Measurements from ENCODE around the gene CD99L2. TPM values are rescaled to one million over a fixed set of nuclear protein-coding genes. Genes with fewer than 3 reads are reported as not detected.

The CD99L2 gene
- total and polyA plus RNA-seq, 2 of the 8 experiments (the other 6 are each of a cell fraction or from before 2014, with no cell fraction given), result 8.0 to 8.5 TPM

DNA sequence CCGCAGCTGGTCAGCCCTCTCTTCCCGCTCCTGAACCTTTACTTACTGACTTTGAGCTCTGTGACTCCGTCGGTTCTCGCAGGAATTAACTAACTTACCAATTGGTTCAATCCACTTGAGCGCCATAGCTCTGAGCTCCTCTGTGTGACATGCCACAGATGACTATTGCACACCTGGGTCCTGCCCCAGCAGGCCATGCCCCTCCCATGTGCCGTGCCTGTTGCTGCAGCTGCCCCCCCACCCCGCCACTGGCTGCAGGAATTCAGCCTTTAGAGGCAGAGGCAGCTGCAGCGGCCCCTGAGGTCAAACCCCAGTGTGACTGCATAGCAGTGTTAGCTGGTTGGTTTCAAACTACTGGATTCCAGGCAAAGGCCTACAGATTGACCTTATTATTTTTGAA, 134.7 kb downstream of the CD99L2 start:
- FAIRE-seq (no peak), DNase-seq (ENCODE audit: low read depth in 1 of 2, low spot score in 2 of 2) (no peak)
- Histone ChIP-seq H4K5ac (ENCODE audit: insufficient read length, low read depth, low read length) (no peak overlapping the region), H3K27ac (ENCODE audit: low read depth, low read length) (no peak overlapping the region), H3K23ac (ENCODE audit: insufficient read length) (no peak overlapping the region), H3K23me2 (ENCODE audit: low read depth, low read length) (no peaks in the 10 kb centered on the region), H3K79me1 (ENCODE audit: low read depth, low read length) (no peaks in the 10 kb centered on the region), H3K4me1 (replicated peaks in 1 of 4; ENCODE audit: control insufficient read depth in 3 of 4, insufficient read depth in 4 of 4, low read length in 3 of 4) (peaks cover 0 to 12% (median 3%) of the 10 kb centered on the region in 4 experiments; a peak in 4 of 7 replicates), H2AFZ (ENCODE audit: low read length) (no peak overlapping the region), H3K9me3 (ENCODE audit: insufficient read depth in 2 of 2, low read depth in 1 of 2, low read length in 1 of 2) (no peaks in the 10 kb centered on the region), H4K8ac (ENCODE audit: extremely low read depth, insufficient read depth, low read length) (no peak overlapping the region), H4K20me1 (replicated peaks in 1 of 2; ENCODE audit: control insufficient read depth in 1 of 2, insufficient read depth in 2 of 2, low read length in 2 of 2) (peaks cover 0 to 2% of the 10 kb centered on the region in 2 experiments), H3K36me3 (ENCODE audit: control insufficient read depth in 2 of 4, insufficient read depth in 4 of 4, low read length in 3 of 4) (peaks cover 0 to 9% (median 0%) of the 10 kb centered on the region in 4 experiments; a peak in 1 of 8 replicates), H2BK12ac (ENCODE audit: low read depth, low read length) (no peak overlapping the region), H2AK5ac (ENCODE audit: low read depth, low read length) (no peak overlapping the region), H3K79me2 (ENCODE audit: control insufficient read depth in 1 of 2, insufficient read depth in 2 of 2, low read length in 2 of 2) (no peaks in the 10 kb centered on the region), H2BK5ac (ENCODE audit: low read depth, low read length) (no peak overlapping the region), H4K91ac (replicated peaks; ENCODE audit: insufficient read length, low read length) (no peak overlapping the region), H3K4ac (replicated peaks; ENCODE audit: insufficient read length, low read depth, low read length) (no peak overlapping the region), H3K4me2 (ENCODE audit: insufficient read depth in 1 of 2, low read depth in 2 of 2, low read length in 2 of 2) (no peak overlapping the region), H2BK120ac (replicated peaks; ENCODE audit: low read depth, low read length) (no peak overlapping the region), H2BK20ac (ENCODE audit: low read length) (no peak overlapping the region), H3K56ac (replicated peaks; ENCODE audit: insufficient read length, low read depth, low read length) (no peak overlapping the region), H2BK15ac (ENCODE audit: low read length) (no peak overlapping the region), H3K4me3 (ENCODE audit: extremely low read depth in 1 of 4, insufficient read depth in 2 of 4, low read depth in 3 of 4, low read length in 4 of 4) (no peak overlapping the region), H3K18ac (ENCODE audit: extremely low read depth, low read length) (no peak overlapping the region), H3K27me3 (replicated peaks in 1 of 4; ENCODE audit: control insufficient read depth in 3 of 4, extremely low read depth in 1 of 4, insufficient read depth in 3 of 4, low read length in 3 of 4) (no peaks in the 10 kb centered on the region), H3K14ac (ENCODE audit: insufficient read length) (no peak overlapping the region), H3K9ac (replicated peaks in 1 of 4; ENCODE audit: extremely low read depth in 1 of 4, low read depth in 3 of 4, low read length in 3 of 4) (no peak overlapping the region)
- ChIA-PET POLR2A (ENCODE audit: partially characterized antibody) (interaction anchor here (0.9 kb wide), 1 partner anchor 288 kb away, joined by 3 read pairs; no protein-coding TSS in a partner anchor), CTCF (ENCODE audit: partially characterized antibody) (interaction anchor here (0.7 to 3.1 kb wide), 3 partner anchors 13 to 318 kb away, joined by 3 to 11 read pairs (median 4); no protein-coding TSS in a partner anchor)
- WGBS, 2 experiments (ENCODE audit: extremely low coverage in 1 of 2, insufficient coverage in 1 of 2, insufficient read length in 1 of 2, insufficient replicate concordance in 2 of 2, low coverage in 1 of 2, low lambda C conversion rate in 2 of 2, missing lambda C conversion rate in 1 of 2), result 79% methylated on average over 6 of the region's 9 CpGs; no CpG with 5 or more reads in 1 of the 2 experiments
- no peak for TF ChIP-seq SUZ12 (IDR thresholded peaks at IDR 0.05; ENCODE audit: low read length)
- TF ChIP-seq CHD1 (IDR thresholded peaks at IDR 0.05; ENCODE audit: low read depth, low read length), result no peak
- TF ChIP-seq RBBP5 (IDR thresholded peaks at IDR 0.05; ENCODE audit: borderline replicate concordance, low read depth, low read length), result no peak
- TF ChIP-seq TBP (IDR thresholded peaks at IDR 0.05; ENCODE audit: low read depth, low read length), result no peak
- no peak for TF ChIP-seq CBX8 (IDR thresholded peaks at IDR 0.05; ENCODE audit: borderline replicate concordance, low read depth, low read length)
- TF ChIP-seq KDM4A (IDR thresholded peaks at IDR 0.05; ENCODE audit: low read depth, low read length, severe bottlenecking), result no peak
- no peak for TF ChIP-seq FOSL1 (IDR thresholded peaks at IDR 0.05; ENCODE audit: insufficient read depth, low read depth, low read length)
- no peak for TF ChIP-seq SIRT6 (IDR thresholded peaks at IDR 0.05; ENCODE audit: low read length)
- TF ChIP-seq ASH2L (IDR thresholded peaks at IDR 0.05; ENCODE audit: low read length), result no peak
- TF ChIP-seq RXRA (IDR thresholded peaks at IDR 0.05; ENCODE audit: insufficient read depth, low read depth, low read length), result no peak
- no peak for TF ChIP-seq YY1 (IDR thresholded peaks at IDR 0.05; ENCODE audit: low read depth, low read length)
- TF ChIP-seq CREB1 (IDR thresholded peaks at IDR 0.05), result no peak
- TF ChIP-seq TCF12 (IDR thresholded peaks at IDR 0.05; ENCODE audit: low read depth, low read length), result no peak
